IMR-90 (cell line): ENCODE data around the gene C20orf202. TPM values are rescaled to one million over a fixed set of nuclear protein-coding genes. Genes with fewer than 3 reads are reported as not detected.

ENCODE experiments used
- ATAC-seq: fragments of 200-7000 bp; cut with Tn5 transposase; 2 replicates; pipeline ENCODE4 v1.9.1; 2020; ENCODE audit warnings: low read depth, mild to moderate bottlenecking, moderate library complexity
- BruUV-seq: library from RNA; stranded (reverse); fragments of 400-500 nt; replicated peaks from 2 replicates; lab custom pipeline; 2021; lab: Mats Ljungman, UMichigan
- CTCF ChIA-PET: fragments of 300-600 bp; formaldehyde crosslinking; extraction: SDS; loops from one replicate; lab custom pipeline; 2021; ENCODE audit warnings: antibody characterized with exemption; lab: Yijun Ruan, JAX
- POLR2A ChIA-PET: fragments of 300-600 bp; sonication (Branson Sonifier 250); formaldehyde crosslinking; loops from one replicate; lab custom pipeline; 2022; ENCODE audit warnings: antibody characterized with exemption; ENCODE audit not compliant: unreplicated experiment; lab: Charles Lee
- DNase-seq: peaks from one replicate; pipeline ENCODE4 v3.0.0; 2013
- H2AFZ ChIP-seq: replicated peaks from 2 replicates; pipeline ENCODE3; 2013; ENCODE audit warnings: low read length, mild to moderate bottlenecking; ENCODE audit not compliant: poor library complexity
- H2AK5ac ChIP-seq: 2 replicates; pipeline ENCODE4 v1.6.1; 2013; ENCODE audit warnings: low read depth, low read length, inconsistent platforms
- H2AK9ac ChIP-seq: replicated peaks from 2 replicates; pipeline ENCODE3; 2013; ENCODE audit warnings: mild to moderate bottlenecking, low read depth, low read length, moderate library complexity; ENCODE audit not compliant: poor library complexity
- H2BK120ac ChIP-seq: 2 replicates; pipeline ENCODE4 v1.6.1; 2013; ENCODE audit warnings: low read depth, low read length, inconsistent platforms
- H2BK15ac ChIP-seq: 3 replicates; pipeline ENCODE4 v1.6.1; 2013; ENCODE audit warnings: low read depth, low read length, inconsistent platforms
- H2BK20ac ChIP-seq: 2 replicates; pipeline ENCODE4 v1.6.1; 2013; ENCODE audit warnings: low read depth, mild to moderate bottlenecking, inconsistent platforms, low read length, moderate library complexity
- H2BK5ac ChIP-seq: 2 replicates; pipeline ENCODE4 v1.6.1; 2013; ENCODE audit warnings: mild to moderate bottlenecking, low read depth, low read length, inconsistent platforms; ENCODE audit not compliant: poor library complexity, severe bottlenecking
- H3K14ac ChIP-seq: replicated peaks from 2 replicates; pipeline ENCODE4 v1.6.1; 2013; ENCODE audit warnings: low read depth, low read length, inconsistent platforms
- H3K18ac ChIP-seq: 2 replicates; pipeline ENCODE4 v1.6.1; 2013; ENCODE audit warnings: low read depth, low read length, control low read depth
- H3K23ac ChIP-seq: 2 replicates; pipeline ENCODE4 v1.6.1; 2013; ENCODE audit warnings: low read depth, low read length, inconsistent platforms
- H3K27ac ChIP-seq: 2 replicates; pipeline ENCODE4 v1.5.1; 2013; ENCODE audit warnings: mild to moderate bottlenecking, control low read depth, low read length; ENCODE audit not compliant: insufficient read depth
- H3K27me3 ChIP-seq: 2 replicates; pipeline ENCODE4 v1.6.1; 2013; ENCODE audit warnings: low read length; ENCODE audit not compliant: control insufficient read depth, insufficient read depth
- H3K36me3 ChIP-seq: 2 replicates; pipeline ENCODE4 v1.6.1; 2013; ENCODE audit warnings: low read length, mixed read lengths; ENCODE audit not compliant: control insufficient read depth, insufficient read depth
- H3K4ac ChIP-seq: 2 replicates; pipeline ENCODE4 v1.6.1; 2013; ENCODE audit warnings: low read depth, low read length, inconsistent platforms
- H3K4me1 ChIP-seq: 2 replicates; pipeline ENCODE4 v1.6.1; 2013; ENCODE audit warnings: low read length, mixed read lengths; ENCODE audit not compliant: control insufficient read depth, insufficient read depth
- H3K4me2 ChIP-seq: 2 replicates; pipeline ENCODE4 v1.6.1; 2013; ENCODE audit warnings: low read depth, mild to moderate bottlenecking, control low read depth, low read length, moderate library complexity
- H3K4me3 ChIP-seq: 2 replicates; pipeline ENCODE4 v1.5.1; 2013; ENCODE audit warnings: low read depth, mild to moderate bottlenecking, control low read depth, low read length, moderate library complexity; ENCODE audit not compliant: insufficient read depth
- H3K56ac ChIP-seq: 2 replicates; pipeline ENCODE4 v1.6.1; 2013; ENCODE audit warnings: low read length, inconsistent platforms; ENCODE audit not compliant: insufficient read depth; ENCODE audit errors: extremely low read depth
- H3K79me1 ChIP-seq, 2 experiments: 2 replicates each; pipeline ENCODE4 v1.6.1; 2013; ENCODE audit warnings: low read length in 2 of 2, inconsistent platforms in 1 of 2, low read depth in 1 of 2
- H3K9ac ChIP-seq: 2 replicates; pipeline ENCODE4 v1.6.1; 2013; ENCODE audit warnings: low read depth, low read length, control low read depth
- H3K9me1 ChIP-seq: 2 replicates; pipeline ENCODE4 v1.6.1; 2013; ENCODE audit warnings: low read length, inconsistent platforms; ENCODE audit not compliant: insufficient read depth
- H3K9me3 ChIP-seq: 2 replicates; pipeline ENCODE4 v1.6.1; 2013; ENCODE audit warnings: low read length; ENCODE audit not compliant: control insufficient read depth, insufficient read depth
- H4K20me1 ChIP-seq: 2 replicates; pipeline ENCODE4 v1.6.1; 2013; ENCODE audit warnings: low read length, inconsistent platforms; ENCODE audit not compliant: insufficient read depth
- H4K5ac ChIP-seq: 2 replicates; pipeline ENCODE4 v1.6.1; 2013; ENCODE audit warnings: mild to moderate bottlenecking, low read depth, low read length, control low read depth
- H4K8ac ChIP-seq, 2 experiments: 2 replicates each; pipeline ENCODE4 v1.6.1; 2013; ENCODE audit warnings: low read depth in 2 of 2, low read length in 2 of 2, control low read depth in 1 of 2, inconsistent platforms in 1 of 2
- H4K91ac ChIP-seq: 2 replicates; pipeline ENCODE4 v1.6.1; 2013; ENCODE audit warnings: low read depth, low read length, inconsistent platforms; ENCODE audit not compliant: insufficient read depth
- CEBPB ChIP-seq: IDR thresholded peaks from 2 replicates; pipeline ENCODE4 v1.6.1; 2012; ENCODE audit warnings: low read depth, low read length, improper control_type of control experiment
- CHD1 ChIP-seq: IDR thresholded peaks from 2 replicates; pipeline ENCODE4 v1.6.1; 2012; ENCODE audit warnings: low read depth, low read length, improper control_type of control experiment
- CTCF ChIP-seq: conservative IDR thresholded peaks from 2 replicates; pipeline ENCODE4 v1.5.1; 2012; ENCODE audit warnings: mild to moderate bottlenecking, low read depth, low read length, improper control_type of control experiment
- FOS ChIP-seq: fragments of 150-350 bp; IDR thresholded peaks from 2 replicates; pipeline ENCODE4 v1.6.1; 2016; ENCODE audit warnings: low read depth, low read length
- MAFK ChIP-seq: IDR thresholded peaks from 2 replicates; pipeline ENCODE4 v1.6.1; 2012; ENCODE audit warnings: low read depth, low read length, improper control_type of control experiment
- MAZ ChIP-seq: IDR thresholded peaks from 2 replicates; pipeline ENCODE4 v1.6.1; 2012; ENCODE audit warnings: low read depth, mild to moderate bottlenecking, low read length, improper control_type of control experiment, moderate library complexity, borderline replicate concordance
- MXI1 ChIP-seq: IDR thresholded peaks from 2 replicates; pipeline ENCODE4 v1.6.1; 2012; ENCODE audit warnings: low read depth, mild to moderate bottlenecking, low read length, moderate library complexity, borderline replicate concordance
- NFE2L2 ChIP-seq: fragments of 150-350 bp; IDR thresholded peaks from 2 replicates; pipeline ENCODE4 v1.6.1; 2016; ENCODE audit warnings: low read depth, mild to moderate bottlenecking, low read length
- POLR2A ChIP-seq: IDR thresholded peaks from 2 replicates; pipeline ENCODE4 v1.6.1; 2012; ENCODE audit warnings: mild to moderate bottlenecking, low read depth, low read length
- RAD21 ChIP-seq: IDR thresholded peaks from 2 replicates; pipeline ENCODE4 v1.6.1; 2012; ENCODE audit warnings: low read length, improper control_type of control experiment
- RFX5 ChIP-seq: IDR thresholded peaks from 2 replicates; pipeline ENCODE4 v1.8.0; 2012; ENCODE audit warnings: low read depth, mild to moderate bottlenecking, low read length, moderate library complexity
- SMC3 ChIP-seq: fragments of 150-350 bp; IDR thresholded peaks from 2 replicates; pipeline ENCODE4 v1.6.1; 2016; ENCODE audit warnings: low read depth, mild to moderate bottlenecking, antibody characterized with exemption, low read length, moderate library complexity
- WGBS, 2 experiments: methylation state at CpG; one replicate each; pipeline versions ENCODE4 v1.1.5 to v1.1.7; 2013; ENCODE audit warnings: missing lambda C conversion rate in 2 of 2; ENCODE audit not compliant: insufficient read length in 1 of 2; ENCODE audit errors: extremely low coverage in 2 of 2; 5-methylcytosine and 5-hydroxymethylcytosine counted together
- dilution Hi-C: fragments of 300-500 bp; cut with HindIII; formaldehyde crosslinking; loops from one replicate; pipeline ENCODE4 v1.14.3; 2018; ENCODE audit warnings: low sequenced_read_pairs; ENCODE audit not compliant: unreplicated experiment
- in situ Hi-C: fragments of 300-500 bp; cut with MboI; formaldehyde crosslinking; loops from 3 replicates; pipeline ENCODE4 v1.14.3; 2019; ENCODE audit warnings: low sequenced_read_pairs, inconsistent platforms, mixed read lengths
- intact Hi-C: fragments of 100-400 bp; cut with micrococcal nuclease; formaldehyde crosslinking; loops from 2 replicates; pipeline ENCODE4 v1.10.0; 2022
- polyA plus RNA-seq, 3 experiments: library from polyadenylated mRNA; depleted of rRNA; stranded (reverse); fragments of >200 nt; gene quantifications; 2 replicates each; pipeline ENCODE4 v1.2.3, GENCODE V29; 2012; ENCODE audit warnings: low replicate concordance in 1 of 3
- total RNA-seq: library from RNA; depleted of rRNA; stranded (reverse); fragments of >200 nt; gene quantifications from 2 replicates; pipeline ENCODE4 v1.2.3, GENCODE V29; 2012
- TF ChIP-seq, protein P1 (sequence below): fragments of 150-350 bp; IDR thresholded peaks from 2 replicates; pipeline ENCODE4 v1.6.1; 2016; ENCODE audit warnings: low read depth, mild to moderate bottlenecking, low read length, moderate library complexity, borderline replicate concordance

The C20orf202 gene
- total and polyA plus RNA-seq, 2 of the 4 experiments (the other 2 are of a cell fraction) = not detected

GRCh38 chr20:1165941-1166340 is 37.3 kb upstream of the C20orf202 start:
- Histone ChIP-seq H3K4me2 (no peak overlapping the region), H3K9ac (no peak overlapping the region), H2BK20ac (no peak overlapping the region), H3K56ac (no peak overlapping the region), H2AK9ac (no peak overlapping the region), H3K4me3 (no peak overlapping the region), H3K27me3 (no peaks in the 10 kb centered on the region), H3K9me3 (no peaks in the 10 kb centered on the region), H4K5ac (no peak overlapping the region), H3K23ac (no peak overlapping the region), H2BK120ac (no peak overlapping the region), H3K14ac (no peak overlapping the region), H4K91ac (no peak overlapping the region), H3K79me1 (peaks cover 3 to 10% of the 10 kb centered on the region in 2 experiments; a peak in 3 of 4 replicates), H3K27ac (no peak overlapping the region), H3K9me1 (peaks cover 25% of the 10 kb centered on the region), H2BK5ac (no peak overlapping the region), H2AK5ac (no peak overlapping the region), H3K18ac (no peak overlapping the region), H3K36me3 (peaks cover 60% of the 10 kb centered on the region), H2BK15ac (no peak overlapping the region), H4K8ac (no peak overlapping the region), H3K4ac (no peak overlapping the region), H4K20me1 (peaks cover 13% of the 10 kb centered on the region; the same call in 1 of the 2 replicates), H3K4me1 (no peaks in the 10 kb centered on the region), H2AFZ (no peak overlapping the region)
- DNase-seq (no peak), ATAC-seq (no peak)
- intact Hi-C loops = no loop called here
- POLR2A ChIA-PET = no interaction called here
- in situ Hi-C loops = no loop called here
- TF ChIP-seq, protein P1, sequence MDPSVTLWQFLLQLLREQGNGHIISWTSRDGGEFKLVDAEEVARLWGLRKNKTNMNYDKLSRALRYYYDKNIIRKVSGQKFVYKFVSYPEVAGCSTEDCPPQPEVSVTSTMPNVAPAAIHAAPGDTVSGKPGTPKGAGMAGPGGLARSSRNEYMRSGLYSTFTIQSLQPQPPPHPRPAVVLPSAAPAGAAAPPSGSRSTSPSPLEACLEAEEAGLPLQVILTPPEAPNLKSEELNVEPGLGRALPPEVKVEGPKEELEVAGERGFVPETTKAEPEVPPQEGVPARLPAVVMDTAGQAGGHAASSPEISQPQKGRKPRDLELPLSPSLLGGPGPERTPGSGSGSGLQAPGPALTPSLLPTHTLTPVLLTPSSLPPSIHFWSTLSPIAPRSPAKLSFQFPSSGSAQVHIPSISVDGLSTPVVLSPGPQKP = no peak
- TF ChIP-seq CHD1 (no peak), MAZ (no peak), FOS (no peak), MAFK (no peak), NFE2L2 (no peak), SMC3 (no peak), RFX5 (no peak), CTCF (no peak), RAD21 (no peak), CEBPB (no peak), POLR2A (no peak), MXI1 (no peak)
- CTCF ChIA-PET = no interaction called here
- dilution Hi-C loops = no loop called here
- WGBS, 2 experiments = 93% methylated on average over 2 of the region's 9 CpGs; no CpG with 5 or more reads in 1 of the 2 experiments
- BruUV-seq = no TSS peak
